Activated naive CD4-positive, alpha-beta T cell treated with anti-CD3 and anti-CD28 coated beads, Interleukin-2, amount 10 ng/mL, durations not matched to agents 7 days and 5 days (primary cell): Measurements from ENCODE around the gene RBBP5.
A peak's percentile ranks its signal among the peaks of the same experiment; 100 is the strongest.

Experiments used
- CTCF ChIA-PET: fragments of 350-600 bp; sonication (Branson Sonifier 250); formaldehyde crosslinking; loops from one replicate; lab custom pipeline; 2021; ENCODE audit warnings: antibody characterized with exemption; lab: Charles Lee
- DNase-seq: peaks from one replicate; pipeline ENCODE4 v3.0.0-alpha.2; 2020
- H3K27ac Mint-ChIP-seq: one replicate; pipeline ENCODE4 v1.8.0; 2021; ENCODE audit warnings: mild to moderate bottlenecking, moderate library complexity, mixed read lengths
- H3K27me3 Mint-ChIP-seq: one replicate; pipeline ENCODE4 v1.8.0; 2021; ENCODE audit warnings: mild to moderate bottlenecking, mixed read lengths
- H3K36me3 Mint-ChIP-seq: one replicate; pipeline ENCODE4 v1.8.0; 2021; ENCODE audit warnings: mixed read lengths
- H3K4me1 Mint-ChIP-seq: one replicate; pipeline ENCODE4 v1.8.0; 2021; ENCODE audit warnings: mixed read lengths
- H3K4me3 Mint-ChIP-seq: one replicate; pipeline ENCODE4 v1.8.0; 2021; ENCODE audit warnings: mild to moderate bottlenecking, moderate library complexity, mixed read lengths
- H3K9me3 Mint-ChIP-seq: one replicate; pipeline ENCODE4 v1.8.0; 2021; ENCODE audit warnings: mixed read lengths

Gene RBBP5

GRCh38 chr1:205144751-205145150, 23.0 kb upstream of the RBBP5 start:
- DNase-seq = no peak
- no peak overlapping the region for H3K4me3 Mint-ChIP-seq
- H3K4me1 Mint-ChIP-seq = peaks cover 6% of the 10 kb centered on the region
- H3K9me3 Mint-ChIP-seq = no peaks in the 10 kb centered on the region
- H3K36me3 Mint-ChIP-seq = peaks cover 15% of the 10 kb centered on the region
- H3K27ac Mint-ChIP-seq = no peak overlapping the region
- H3K27me3 Mint-ChIP-seq = no peaks in the 10 kb centered on the region
- CTCF ChIA-PET = interaction anchor here (1.2 to 2.7 kb wide), 2 partner anchors 14 to 83 kb away, joined by 3 to 8 read pairs; no protein-coding TSS in a partner anchor

DNA sequence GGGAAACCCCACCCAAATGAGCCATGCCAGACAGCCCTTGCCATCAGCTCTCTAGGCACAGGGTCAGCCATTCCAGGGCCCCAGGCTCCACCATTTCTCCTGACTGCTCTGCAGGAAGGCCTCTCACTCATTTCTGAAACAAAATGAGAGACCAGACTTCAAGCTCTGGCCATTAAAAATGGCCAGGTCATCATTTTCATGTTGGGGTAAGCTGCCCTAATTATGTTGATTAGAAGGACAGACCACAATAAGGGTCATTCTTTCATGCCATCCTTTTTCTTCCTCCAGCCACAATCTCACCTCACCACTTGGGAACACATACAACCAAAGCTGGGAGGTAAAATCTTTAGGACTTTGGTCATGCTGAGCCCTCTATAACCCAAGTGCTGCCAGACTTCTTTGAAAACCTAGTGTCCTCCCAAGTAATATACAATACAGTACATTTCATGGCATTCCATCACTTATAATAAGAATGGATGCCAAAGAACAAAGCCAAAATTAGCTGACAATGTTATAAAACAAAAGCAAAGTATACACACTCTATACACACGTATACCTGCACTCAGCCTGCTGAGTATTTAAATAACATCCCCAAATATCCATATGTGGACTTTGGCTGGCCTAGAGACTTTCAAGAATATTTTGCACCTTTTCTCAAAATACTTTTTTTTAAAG, 22.4 kb upstream of the RBBP5 start:
- CTCF ChIA-PET = interaction anchor here (0.7 to 2.7 kb wide), 6 partner anchors 11 to 155 kb away, joined by 3 to 8 read pairs (median 3); no protein-coding TSS in a partner anchor
- Mint-ChIP-seq H3K9me3 (no peaks in the 10 kb centered on the region), H3K27me3 (no peaks in the 10 kb centered on the region), H3K27ac (no peak overlapping the region), H3K4me3 (no peak overlapping the region), H3K4me1 (peaks cover 6% of the 10 kb centered on the region), H3K36me3 (peaks cover 15% of the 10 kb centered on the region)
- no peak for DNase-seq

DNA sequence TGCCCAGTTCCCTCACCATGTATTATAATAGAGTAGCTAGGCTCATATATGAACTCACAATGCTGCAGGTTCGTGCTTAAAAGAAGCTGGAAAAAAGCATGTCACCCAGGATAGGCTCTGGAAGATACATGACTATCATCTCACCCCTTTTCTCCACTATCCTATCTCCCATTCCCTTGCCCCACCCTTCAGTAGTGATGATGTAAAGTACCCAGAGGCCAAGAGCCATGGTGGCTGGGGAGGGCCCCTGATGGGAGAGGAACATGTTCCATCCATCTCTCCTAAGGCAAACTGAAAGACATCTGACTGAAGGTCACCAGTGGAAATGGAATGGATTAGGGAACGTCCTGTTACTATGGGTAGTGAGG, 20.3 kb upstream of the RBBP5 start:
- Mint-ChIP-seq H3K9me3 (no peaks in the 10 kb centered on the region), H3K4me1 (peaks cover 6% of the 10 kb centered on the region), H3K4me3 (no peak overlapping the region), H3K36me3 (peaks cover 3% of the 10 kb centered on the region), H3K27me3 (no peaks in the 10 kb centered on the region), H3K27ac (no peak overlapping the region)
- CTCF ChIA-PET = interaction anchor here (0.9 to 3.0 kb wide), 19 partner anchors 9 to 166 kb away, joined by 3 to 19 read pairs (median 5); partner anchors contain the start of gene RBBP5
- no peak for DNase-seq

- H3K36me3 Mint-ChIP-seq = no peaks in the 10 kb centered on the region
- H3K27ac Mint-ChIP-seq = no peak overlapping the region
- no peaks in the 10 kb centered on the region for H3K9me3 Mint-ChIP-seq
- DNase-seq = peak; percentile 86
- no peaks in the 10 kb centered on the region for H3K27me3 Mint-ChIP-seq
- H3K4me3 Mint-ChIP-seq = no peak overlapping the region
- peaks cover 6% of the 10 kb centered on the region for H3K4me1 Mint-ChIP-seq
- CTCF ChIA-PET = interaction anchor here (0.8 to 3.0 kb wide), 25 partner anchors 9 to 165 kb away, joined by 3 to 19 read pairs (median 5); partner anchors contain the start of gene RBBP5
These were observed 19.7 kb upstream of the RBBP5 start for GRCh38 chr1:205141236-205142101.

DNA sequence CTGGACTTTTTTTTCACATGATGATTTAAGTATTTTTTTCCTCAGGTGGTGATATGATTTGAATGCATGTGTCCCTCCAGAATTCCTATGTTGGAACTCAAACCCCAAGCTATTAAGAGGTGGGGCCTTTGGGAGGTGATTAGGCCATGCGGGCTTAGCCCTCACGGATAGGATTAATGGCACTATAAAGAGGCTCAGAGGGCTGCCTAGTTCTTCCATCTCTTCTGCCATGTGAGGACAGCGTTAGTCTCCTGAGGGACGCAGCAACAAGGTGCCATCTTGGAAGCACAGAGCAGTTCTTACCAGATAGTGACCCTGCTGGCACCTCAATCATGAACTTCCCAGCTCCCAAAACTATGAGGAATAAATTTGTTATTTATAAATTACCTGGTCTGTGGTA, 18.3 kb upstream of the RBBP5 start:
- CTCF ChIA-PET = interaction anchor here (1.8 to 3.0 kb wide), 2 partner anchors 20 to 116 kb away, joined by 5 to 19 read pairs; no protein-coding TSS in a partner anchor
- DNase-seq = no peak
- Mint-ChIP-seq H3K27me3 (no peaks in the 10 kb centered on the region), H3K27ac (no peak overlapping the region), H3K9me3 (no peaks in the 10 kb centered on the region), H3K4me3 (no peak overlapping the region), H3K4me1 (peaks cover 6% of the 10 kb centered on the region), H3K36me3 (no peaks in the 10 kb centered on the region)

- CTCF ChIA-PET = no interaction called here
- no peaks in the 10 kb centered on the region for H3K36me3 Mint-ChIP-seq
- DNase-seq = no peak
- H3K9me3 Mint-ChIP-seq = no peaks in the 10 kb centered on the region
- no peak overlapping the region for H3K27ac Mint-ChIP-seq
- H3K4me3 Mint-ChIP-seq = no peak overlapping the region
- no peaks in the 10 kb centered on the region for H3K27me3 Mint-ChIP-seq
- H3K4me1 Mint-ChIP-seq = peaks cover 6% of the 10 kb centered on the region
These were observed 16.1 kb upstream of the RBBP5 start for GRCh38 chr1:205137901-205138300.

- H3K36me3 Mint-ChIP-seq = no peaks in the 10 kb centered on the region
- CTCF ChIA-PET = interaction anchor here (1.1 to 2.5 kb wide), 2 partner anchors 11 to 124 kb away, joined by 3 to 5 read pairs; no protein-coding TSS in a partner anchor
- H3K4me3 Mint-ChIP-seq = no peak overlapping the region
- H3K9me3 Mint-ChIP-seq = no peaks in the 10 kb centered on the region
- DNase-seq = no peak
- no peak overlapping the region for H3K27ac Mint-ChIP-seq
- H3K4me1 Mint-ChIP-seq = no peaks in the 10 kb centered on the region
- no peaks in the 10 kb centered on the region for H3K27me3 Mint-ChIP-seq
These were observed 11.5 kb upstream of the RBBP5 start for GRCh38 chr1:205133287-205133686.

- Mint-ChIP-seq H3K27me3 (no peaks in the 10 kb centered on the region), H3K4me3 (no peak overlapping the region), H3K36me3 (no peaks in the 10 kb centered on the region), H3K9me3 (no peaks in the 10 kb centered on the region), H3K27ac (no peak overlapping the region), H3K4me1 (no peaks in the 10 kb centered on the region)
- no peak for DNase-seq
- CTCF ChIA-PET = interaction anchor here (2.2 kb wide), 1 partner anchor 12 kb away, joined by 11 read pairs; no protein-coding TSS in a partner anchor
These were observed 7.8 kb upstream of the RBBP5 start for GRCh38 chr1:205129447-205130029.

- no peaks in the 10 kb centered on the region for H3K9me3 Mint-ChIP-seq
- CTCF ChIA-PET = no interaction called here
- no peaks in the 10 kb centered on the region for H3K36me3 Mint-ChIP-seq
- no peaks in the 10 kb centered on the region for H3K27me3 Mint-ChIP-seq
- no peak overlapping the region for H3K4me3 Mint-ChIP-seq
- no peak overlapping the region for H3K27ac Mint-ChIP-seq
- no peak for DNase-seq
- H3K4me1 Mint-ChIP-seq = peaks cover 3% of the 10 kb centered on the region
These were observed 6.3 kb upstream of the RBBP5 start for GRCh38 chr1:205128050-205128449.

- H3K27me3 Mint-ChIP-seq = no peaks in the 10 kb centered on the region
These were observed 5.9 kb upstream of the RBBP5 start for GRCh38 chr1:205127646-205128045.

DNA sequence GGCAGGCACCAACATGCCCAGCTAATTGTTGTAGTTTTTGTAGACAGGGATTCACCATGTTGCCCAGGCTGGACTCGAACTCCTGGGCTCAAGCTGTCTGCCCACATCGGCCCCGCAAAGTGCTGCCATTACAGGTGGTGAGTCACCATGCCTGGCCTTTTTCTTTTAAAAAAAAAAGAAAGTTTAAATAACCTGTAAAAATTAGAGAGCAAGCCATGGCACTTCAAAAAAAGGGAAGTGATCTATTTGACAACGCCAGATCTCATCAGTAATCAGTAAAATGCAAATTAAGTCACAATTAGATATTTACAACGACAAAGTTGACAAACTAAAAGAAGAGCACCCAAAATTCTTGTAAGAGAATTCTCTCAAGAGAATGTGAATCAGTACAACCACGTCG, 2.9 kb upstream of the RBBP5 start:
- CTCF ChIA-PET = interaction anchor here (0.8 kb wide), 1 partner anchor 138 kb away, joined by 3 read pairs; no protein-coding TSS in a partner anchor
- Mint-ChIP-seq H3K4me3 (no peak overlapping the region), H3K4me1 (peaks cover 30% of the 10 kb centered on the region), H3K36me3 (peaks cover 4% of the 10 kb centered on the region), H3K9me3 (no peaks in the 10 kb centered on the region), H3K27me3 (no peaks in the 10 kb centered on the region), H3K27ac (no peak overlapping the region)
- DNase-seq = no peak

More at GRCh38 chr1:205127646-205128045, 5.9 kb upstream of the RBBP5 start:
- H3K27ac Mint-ChIP-seq = no peak overlapping the region
- CTCF ChIA-PET = no interaction called here
- no peak overlapping the region for H3K4me3 Mint-ChIP-seq
- peaks cover 7% of the 10 kb centered on the region for H3K4me1 Mint-ChIP-seq
- DNase-seq = no peak
- no peaks in the 10 kb centered on the region for H3K36me3 Mint-ChIP-seq
- no peaks in the 10 kb centered on the region for H3K9me3 Mint-ChIP-seq

- H3K4me3 Mint-ChIP-seq = peak overlapping the region; percentile 90
- DNase-seq = no peak
- no peaks in the 10 kb centered on the region for H3K9me3 Mint-ChIP-seq
- peaks cover 39% of the 10 kb centered on the region for H3K4me1 Mint-ChIP-seq
- peaks cover 10% of the 10 kb centered on the region for H3K36me3 Mint-ChIP-seq
- peak overlapping the region; percentile 97 for H3K27ac Mint-ChIP-seq
- CTCF ChIA-PET = interaction anchor here (0.8 to 2.0 kb wide), 3 partner anchors 19 to 107 kb away, joined by 4 to 9 read pairs (median 4); partner anchors contain the start of gene TMCC2
- H3K27me3 Mint-ChIP-seq = no peaks in the 10 kb centered on the region
These were observed 708 bp upstream of the RBBP5 start for GRCh38 chr1:205122489-205122882.

- CTCF ChIA-PET = no interaction called here
- H3K4me3 Mint-ChIP-seq = no peak overlapping the region
- H3K9me3 Mint-ChIP-seq = no peaks in the 10 kb centered on the region
- H3K27ac Mint-ChIP-seq = no peak overlapping the region
- peaks cover 16% of the 10 kb centered on the region for H3K36me3 Mint-ChIP-seq
- no peaks in the 10 kb centered on the region for H3K27me3 Mint-ChIP-seq
- H3K4me1 Mint-ChIP-seq = peaks cover 43% of the 10 kb centered on the region
- no peak for DNase-seq
These were observed 3.0 kb downstream of the RBBP5 start for GRCh38 chr1:205118752-205119151.

- CTCF ChIA-PET = interaction anchor here (0.6 to 1.1 kb wide), 3 partner anchors 10 to 88 kb away, joined by 3 to 5 read pairs (median 3); partner anchors contain the start of gene RBBP5
- H3K27ac Mint-ChIP-seq = no peak overlapping the region
These were observed 10.4 kb downstream of the RBBP5 start for GRCh38 chr1:205111354-205111753.

More at GRCh38 chr1:205111354-205111753, 10.4 kb downstream of the RBBP5 start:
- Mint-ChIP-seq H3K27me3 (no peaks in the 10 kb centered on the region), H3K4me3 (no peak overlapping the region), H3K9me3 (no peaks in the 10 kb centered on the region), H3K4me1 (peaks cover 2% of the 10 kb centered on the region), H3K36me3 (peaks cover 29% of the 10 kb centered on the region)
- no peak for DNase-seq
